Endothelial cell of umbilical vein (primary cell): ENCODE measurements around the gene HTR3C. TPM values are rescaled to one million over a fixed set of nuclear protein-coding genes. Genes with fewer than 3 reads are reported as not detected.

Source experiments
- BruUV-seq: library from RNA; stranded (reverse); fragments of 400-500 nt; replicated peaks from 2 replicates; lab custom pipeline; 2021; lab: Mats Ljungman, UMichigan
- CTCF ChIA-PET: fragments of 300-600, 350-600 bp; sonication (Branson Sonifier 250); formaldehyde crosslinking; loops from one replicate; lab custom pipeline; 2021; ENCODE audit warnings: antibody characterized with exemption, inconsistent platforms; lab: Charles Lee
- POLR2A ChIA-PET: fragments of 300-600, 350-600 bp; sonication (Branson Sonifier 250); formaldehyde crosslinking; loops from one replicate; lab custom pipeline; 2021; ENCODE audit warnings: antibody characterized with exemption, inconsistent platforms; lab: Charles Lee
- DNase-seq: peaks from one replicate; pipeline ENCODE4 v3.0.0-alpha.2; 2011; ENCODE audit warnings: low read depth, low spot score
- FAIRE-seq: peaks from 2 replicates; lab custom pipeline; 2011; peaks lifted over from hg19 to GRCh38; lab: Jason Lieb, UNC
- H2AFZ ChIP-seq: 2 replicates; pipeline ENCODE4 v1.6.0; 2012; ENCODE audit warnings: low read depth, low read length, control low read depth, inconsistent platforms
- H3K27ac ChIP-seq: 2 replicates; pipeline ENCODE4 v1.5.1; 2011; ENCODE audit warnings: low read depth, mild to moderate bottlenecking, control low read depth, low read length, moderate library complexity; ENCODE audit not compliant: insufficient read depth
- H3K27me3 ChIP-seq, 2 experiments: 2 replicates each; pipeline versions ENCODE4 v1.6.0 to v1.6.1; 2011; ENCODE audit warnings: low read length in 2 of 2, mixed read lengths in 1 of 2; ENCODE audit not compliant: control insufficient read depth in 2 of 2, insufficient read depth in 2 of 2
- H3K36me3 ChIP-seq, 2 experiments: 2 replicates in 1 of 2; 3 replicates in 1 of 2; pipeline ENCODE4 v1.5.1; 2011; ENCODE audit warnings: low read length in 2 of 2, mild to moderate bottlenecking in 1 of 2, moderate library complexity in 1 of 2; ENCODE audit not compliant: control insufficient read depth in 2 of 2, insufficient read depth in 2 of 2; ENCODE audit errors: extremely low read depth in 1 of 2
- H3K4me1 ChIP-seq: 3 replicates; pipeline ENCODE4 v1.5.1; 2011; ENCODE audit warnings: mild to moderate bottlenecking, low read length; ENCODE audit not compliant: control insufficient read depth, insufficient read depth; ENCODE audit errors: extremely low read depth
- H3K4me2 ChIP-seq: 2 replicates; pipeline ENCODE4 v1.6.1; 2011; ENCODE audit warnings: low read length, control low read depth, mixed read lengths; ENCODE audit not compliant: insufficient read depth
- H3K4me3 ChIP-seq, 3 experiments: fragments of 200-600 bp in 1 of 3; sonication (generic), shearing (Covaris generic) in 1 of 3; replicated peaks in 1 of 3; 2 replicates each; pipeline ENCODE4 v1.5.1; 2011 to 2016; ENCODE audit warnings: control low read depth in 3 of 3, low read length in 3 of 3, mild to moderate bottlenecking in 2 of 3, inconsistent platforms in 1 of 3, low read depth in 1 of 3, moderate library complexity in 1 of 3; ENCODE audit not compliant: insufficient read depth in 1 of 3
- H3K79me2 ChIP-seq: 2 replicates; pipeline ENCODE4 v1.6.0; 2012; ENCODE audit warnings: low read length, inconsistent platforms; ENCODE audit not compliant: control insufficient read depth, insufficient read depth
- H3K9ac ChIP-seq: replicated peaks from 2 replicates; pipeline ENCODE3; 2011; ENCODE audit warnings: low read length, control low read depth; ENCODE audit not compliant: insufficient read depth; ENCODE audit errors: extremely low read depth
- H3K9me1 ChIP-seq: replicated peaks from 3 replicates; pipeline ENCODE4 v1.6.0; 2011; ENCODE audit warnings: mild to moderate bottlenecking, low read length; ENCODE audit not compliant: control insufficient read depth, insufficient read depth; ENCODE audit errors: extremely low read depth
- H3K9me3 ChIP-seq: replicated peaks from 2 replicates; pipeline ENCODE4 v1.5.1; 2012; ENCODE audit warnings: low read length, inconsistent platforms; ENCODE audit not compliant: control insufficient read depth, insufficient read depth
- H4K20me1 ChIP-seq: replicated peaks from 2 replicates; pipeline ENCODE3; 2011; ENCODE audit warnings: mild to moderate bottlenecking, low read length; ENCODE audit not compliant: control insufficient read depth, insufficient read depth; ENCODE audit errors: extremely low read depth
- CTCF ChIP-seq, 2 donors: IDR thresholded peaks; 1 replicate in 1 of 2; 2 replicates in 1 of 2; pipeline ENCODE4 v1.5.1; 2011; ENCODE audit warnings: low read length in 2 of 2, mild to moderate bottlenecking in 2 of 2, moderate library complexity in 2 of 2, control low read depth in 1 of 2, inconsistent platforms in 1 of 2, low read depth in 1 of 2; ENCODE audit not compliant: insufficient read depth in 1 of 2; ENCODE audit errors: extremely low read depth in 1 of 2
- EZH2 ChIP-seq: IDR thresholded peaks from 2 replicates; pipeline ENCODE4 v1.6.1; 2012; ENCODE audit warnings: borderline replicate concordance, low read depth, mild to moderate bottlenecking, moderate library complexity, low read length, inconsistent platforms; ENCODE audit not compliant: severe bottlenecking
- FOS ChIP-seq: IDR thresholded peaks from 2 replicates; pipeline ENCODE4 v1.6.1; 2011; ENCODE audit warnings: mild to moderate bottlenecking, low read length, moderate library complexity, borderline replicate concordance; ENCODE audit not compliant: insufficient read depth
- GATA2 ChIP-seq: IDR thresholded peaks from 2 replicates; pipeline ENCODE4 v1.7.0; 2011; ENCODE audit warnings: low read depth, mild to moderate bottlenecking, moderate library complexity, mixed read lengths, low read length; ENCODE audit not compliant: insufficient read length, insufficient read depth
- JUN ChIP-seq: IDR thresholded peaks from 2 replicates; pipeline ENCODE4 v1.6.1; 2011; ENCODE audit warnings: borderline replicate concordance, low read depth; ENCODE audit not compliant: insufficient read length, insufficient read depth
- MAX ChIP-seq: IDR thresholded peaks from 2 replicates; pipeline ENCODE4 v1.6.1; 2011; ENCODE audit not compliant: insufficient read depth, insufficient read length
- MYC ChIP-seq: IDR thresholded peaks from one replicate; pipeline ENCODE4 v1.6.1; 2011; ENCODE audit warnings: mild to moderate bottlenecking, low read depth, low read length
- POLR2A ChIP-seq: IDR thresholded peaks from 2 replicates; pipeline ENCODE4 v1.6.1; 2012; ENCODE audit warnings: low read depth, mild to moderate bottlenecking, control low read depth, low read length
- POLR2AphosphoS5 ChIP-seq: IDR thresholded peaks from 2 replicates; pipeline ENCODE4 v1.6.1; 2012; ENCODE audit warnings: low read depth, mild to moderate bottlenecking, control low read depth, low read length, moderate library complexity; ENCODE audit not compliant: insufficient read depth
- dilution Hi-C: fragments of 300-500 bp; cut with MboI; formaldehyde crosslinking; loops from one replicate; pipeline ENCODE4 v1.15.0; 2019; ENCODE audit warnings: low sequenced_read_pairs; ENCODE audit not compliant: extremely low pct_ligation_motif_present
- intact Hi-C: fragments of 100-400 bp; cut with micrococcal nuclease; formaldehyde crosslinking; loops from one replicate; pipeline ENCODE4 v1.10.0; 2022
- polyA plus RNA-seq, 4 experiments: library from polyadenylated mRNA; depleted of rRNA in 3 of 4; stranded (reverse) in 3 of 4; unstranded in 1 of 4; fragments of >200 nt; gene quantifications; 2 replicates each; pipeline versions ENCODE4 v1.2.1 to v1.2.3, GENCODE V29; 2011 to 2012; ENCODE audit warnings: missing spikeins in 1 of 4
- total RNA-seq: library from RNA; stranded (reverse); gene quantifications from 2 replicates; pipeline ENCODE4 v1.2.3, GENCODE V29; 2021

HTR3C gene
- total and polyA plus RNA-seq, 2 donors (not counting 3 experiments of a cell fraction or from before 2014, with no cell fraction given): not detected

GRCh38 chr3:184015381-184016019 is 37.3 kb upstream of the HTR3C start:
- no peak overlapping the region for H2AFZ ChIP-seq
- CTCF ChIA-PET: interaction anchor here (0.8 to 4.5 kb wide), 5 partner anchors 9 to 211 kb away, joined by 3 to 31 read pairs (median 4); no protein-coding TSS in a partner anchor

More at GRCh38 chr3:184015381-184016019, 37.3 kb upstream of the HTR3C start:
- no peak overlapping the region for H3K4me2 ChIP-seq
- dilution Hi-C loops (no loop called here), intact Hi-C loops (loop anchor here (2.0 to 5.0 kb wide), 4 partner anchors 119 to 547 kb away; partner anchors contain the start of genes AP2M1 and EIF2B5)
- H3K36me3 ChIP-seq: no peaks in the 10 kb centered on the region
- no peak overlapping the region for H3K9ac ChIP-seq
- DNase-seq (no peak), FAIRE-seq (no peak)
- no peak overlapping the region for H3K4me3 ChIP-seq
- no peaks in the 10 kb centered on the region for H3K9me3 ChIP-seq
- H3K9me1 ChIP-seq: no peaks in the 10 kb centered on the region
- H4K20me1 ChIP-seq: no peaks in the 10 kb centered on the region
- POLR2A ChIA-PET: interaction anchor here (0.6 to 0.7 kb wide), 2 partner anchors 53 to 117 kb away, joined by 3 to 4 read pairs; no protein-coding TSS in a partner anchor
- peaks cover 0 to 2% of the 10 kb centered on the region in 2 experiments for H3K27me3 ChIP-seq
- peaks cover 2% of the 10 kb centered on the region for H3K79me2 ChIP-seq
- BruUV-seq: no TSS peak
- H3K27ac ChIP-seq: no peak overlapping the region
- TF ChIP-seq JUN (no peak), MAX (no peak), POLR2AphosphoS5 (no peak), POLR2A (no peak), FOS (no peak), EZH2 (no peak), CTCF (IDR thresholded peaks at IDR 0.05; ENCODE audit: extremely low read depth in 1 of 2, insufficient read depth in 1 of 2, low read depth in 1 of 2, low read length in 2 of 2) (no peak), MYC (no peak), GATA2 (no peak)
- peaks cover 7% of the 10 kb centered on the region for H3K4me1 ChIP-seq
